Measurements from ENCODE around the gene GPBAR1.

- TF ChIP-seq, protein P1, sequence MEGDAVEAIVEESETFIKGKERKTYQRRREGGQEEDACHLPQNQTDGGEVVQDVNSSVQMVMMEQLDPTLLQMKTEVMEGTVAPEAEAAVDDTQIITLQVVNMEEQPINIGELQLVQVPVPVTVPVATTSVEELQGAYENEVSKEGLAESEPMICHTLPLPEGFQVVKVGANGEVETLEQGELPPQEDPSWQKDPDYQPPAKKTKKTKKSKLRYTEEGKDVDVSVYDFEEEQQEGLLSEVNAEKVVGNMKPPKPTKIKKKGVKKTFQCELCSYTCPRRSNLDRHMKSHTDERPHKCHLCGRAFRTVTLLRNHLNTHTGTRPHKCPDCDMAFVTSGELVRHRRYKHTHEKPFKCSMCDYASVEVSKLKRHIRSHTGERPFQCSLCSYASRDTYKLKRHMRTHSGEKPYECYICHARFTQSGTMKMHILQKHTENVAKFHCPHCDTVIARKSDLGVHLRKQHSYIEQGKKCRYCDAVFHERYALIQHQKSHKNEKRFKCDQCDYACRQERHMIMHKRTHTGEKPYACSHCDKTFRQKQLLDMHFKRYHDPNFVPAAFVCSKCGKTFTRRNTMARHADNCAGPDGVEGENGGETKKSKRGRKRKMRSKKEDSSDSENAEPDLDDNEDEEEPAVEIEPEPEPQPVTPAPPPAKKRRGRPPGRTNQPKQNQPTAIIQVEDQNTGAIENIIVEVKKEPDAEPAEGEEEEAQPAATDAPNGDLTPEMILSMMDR (IDR thresholded peaks at IDR 0.05; ENCODE audit: insufficient read depth, low read length, poor library complexity, severe bottlenecking), result no peak
- TF ChIP-seq EZH2phosphoT487 (conservative IDR thresholded peaks at IDR 0.05; ENCODE audit: low read length), result no peak
Measured at GRCh38 chr2:218273908-218274249, 13.1 kb downstream of the GPBAR1 start.

Data from SU-DHL-6 (cell line).